Liver (tissue), 9 donors: ENCODE measurements around the gene IGDCC3. TPM values are rescaled to one million over a fixed set of nuclear protein-coding genes. Genes with fewer than 3 reads are reported as not detected.
A peak's percentile ranks its signal among the peaks of the same experiment; 100 is the strongest.

ENCODE experiments used
- DNase-seq: peaks from one replicate; pipeline ENCODE4 v3.0.0-alpha.2; 2017; ENCODE audit warnings: low spot score
- H3K27ac ChIP-seq, 2 donors: one replicate each; pipeline ENCODE4 v1.7.0; 2013; ENCODE audit warnings: inconsistent platforms in 2 of 2, low read length in 2 of 2, control low read depth in 1 of 2, low read depth in 1 of 2, mild to moderate bottlenecking in 1 of 2
- H3K27me3 ChIP-seq, 4 donors: one replicate each; pipeline versions ENCODE4 v1.6.1 to v1.7.0; 2013; ENCODE audit warnings: low read length in 3 of 4, inconsistent platforms in 1 of 4, mild to moderate bottlenecking in 1 of 4, moderate library complexity in 1 of 4; ENCODE audit not compliant: control insufficient read depth in 4 of 4, insufficient read depth in 4 of 4
- H3K36me3 ChIP-seq, 4 donors: one replicate each; pipeline versions ENCODE4 v1.6.1 to v1.7.0; 2013; ENCODE audit warnings: low read length in 3 of 4, mild to moderate bottlenecking in 3 of 4, low read depth in 1 of 4, moderate library complexity in 1 of 4; ENCODE audit not compliant: control insufficient read depth in 4 of 4, insufficient read depth in 3 of 4
- H3K4me1 ChIP-seq, 4 donors: one replicate each; pipeline versions ENCODE4 v1.6.1 to v1.7.0; 2013; ENCODE audit warnings: low read length in 3 of 4, mild to moderate bottlenecking in 3 of 4, moderate library complexity in 1 of 4; ENCODE audit not compliant: control insufficient read depth in 4 of 4, insufficient read depth in 4 of 4
- H3K4me3 ChIP-seq, 3 donors: one replicate each; pipeline versions ENCODE4 v1.6.1 to v1.7.0; 2013; ENCODE audit warnings: low read length in 3 of 3, control low read depth in 1 of 3, low read depth in 1 of 3, mild to moderate bottlenecking in 1 of 3
- H3K9ac ChIP-seq, 2 donors: one replicate each; pipeline ENCODE4 v1.7.0; 2013; ENCODE audit warnings: low read length in 2 of 2, mild to moderate bottlenecking in 2 of 2, moderate library complexity in 2 of 2, control low read depth in 1 of 2, low read depth in 1 of 2
- H3K9me3 ChIP-seq, 4 donors: one replicate each; pipeline versions ENCODE4 v1.6.1 to v1.7.0; 2013; ENCODE audit warnings: low read length in 3 of 4; ENCODE audit not compliant: control insufficient read depth in 4 of 4
- EGR1 ChIP-seq, 2 donors: IDR thresholded peaks; 2 replicates each; pipeline ENCODE4 v1.6.1; 2016 to 2018; ENCODE audit warnings: antibody characterized with exemption in 2 of 2, low read depth in 2 of 2
- FOXA1 ChIP-seq: IDR thresholded peaks from 2 replicates; pipeline ENCODE4 v1.6.1; 2016; ENCODE audit warnings: antibody characterized with exemption
- FOXA2 ChIP-seq: IDR thresholded peaks from 2 replicates; pipeline ENCODE4 v1.6.1; 2016; ENCODE audit warnings: antibody characterized with exemption
- GABPA ChIP-seq, 2 donors: IDR thresholded peaks in 1 of 2; conservative IDR thresholded peaks in 1 of 2; 2 replicates each; pipeline ENCODE4 v1.6.1; 2016; ENCODE audit warnings: antibody characterized with exemption in 2 of 2, mild to moderate bottlenecking in 1 of 2, moderate library complexity in 1 of 2
- JUND ChIP-seq, 2 donors: IDR thresholded peaks; 2 replicates each; pipeline ENCODE4 v1.6.1; 2016; ENCODE audit warnings: antibody characterized with exemption in 2 of 2
- NR2F2 ChIP-seq: IDR thresholded peaks from 2 replicates; pipeline ENCODE4 v1.6.1; 2016; ENCODE audit warnings: antibody characterized with exemption
- REST ChIP-seq: IDR thresholded peaks from 2 replicates; pipeline ENCODE4 v1.6.1; 2016; ENCODE audit warnings: antibody characterized with exemption, mild to moderate bottlenecking
- TAF1 ChIP-seq: conservative IDR thresholded peaks from 2 replicates; pipeline ENCODE4 v1.6.1; 2016; ENCODE audit warnings: antibody characterized with exemption, mild to moderate bottlenecking
- YY1 ChIP-seq: IDR thresholded peaks from 2 replicates; pipeline ENCODE4 v1.6.1; 2016; ENCODE audit warnings: antibody characterized with exemption, mild to moderate bottlenecking
- ZBTB33 ChIP-seq: IDR thresholded peaks from 2 replicates; pipeline ENCODE4 v1.6.1; 2016; ENCODE audit warnings: antibody characterized with exemption
- WGBS: extraction: QIAGEN DNeasy Blood & Tissue Kit; methylation state at CpG from one replicate; pipeline ENCODE4 v1.1.7; 2013; 5-methylcytosine and 5-hydroxymethylcytosine counted together
- polyA plus RNA-seq, 2 donors: library from polyadenylated mRNA; stranded (reverse) in 1 of 2; unstranded in 1 of 2; fragments of 200-250 nt in 1 of 2; fragments of >200 nt in 1 of 2; fragmentation: Nextera tagmentation in 1 of 2; extraction: Ambion mirVana in 1 of 2; gene quantifications; one replicate each; pipeline versions ENCODE4 v1.2.1 to v1.2.3, GENCODE V29; 2013 to 2015
- total RNA-seq, 2 donors: library from RNA; depleted of rRNA; stranded (reverse); fragments of >200 nt; gene quantifications; one replicate each; pipeline ENCODE4 v1.2.3, GENCODE V29; 2014
- TF ChIP-seq, protein P1 (sequence below): fragments of 150-350 bp; IDR thresholded peaks from 2 replicates; pipeline ENCODE4 v1.5.1; 2017; ENCODE audit warnings: improper control_type of control experiment, low read depth, low read length; ENCODE audit not compliant: missing input control
- TF ChIP-seq, protein P2 (sequence below): IDR thresholded peaks from 2 replicates; pipeline ENCODE4 v1.6.1; 2016; ENCODE audit warnings: antibody characterized with exemption
- donor health status: healthy.
- donor health status: healthy.
- donor health status: healthy.
- donor health status: healthy.
- donor health status: healthy.

The IGDCC3 gene
- total and polyA plus RNA-seq, 4 donors: 1.5 TPM; not detected in 3

- TF ChIP-seq ZBTB33: no peak
- TF ChIP-seq FOXA1: no peak
Observed at GRCh38 chr15:65360506-65360905, 17.3 kb downstream of the IGDCC3 start (continued).

GRCh38 chr15:65355988-65356353 is 21.8 kb downstream of the IGDCC3 start:
- no peaks in the 10 kb centered on the region for H3K9me3 ChIP-seq
- TF ChIP-seq, protein P1, sequence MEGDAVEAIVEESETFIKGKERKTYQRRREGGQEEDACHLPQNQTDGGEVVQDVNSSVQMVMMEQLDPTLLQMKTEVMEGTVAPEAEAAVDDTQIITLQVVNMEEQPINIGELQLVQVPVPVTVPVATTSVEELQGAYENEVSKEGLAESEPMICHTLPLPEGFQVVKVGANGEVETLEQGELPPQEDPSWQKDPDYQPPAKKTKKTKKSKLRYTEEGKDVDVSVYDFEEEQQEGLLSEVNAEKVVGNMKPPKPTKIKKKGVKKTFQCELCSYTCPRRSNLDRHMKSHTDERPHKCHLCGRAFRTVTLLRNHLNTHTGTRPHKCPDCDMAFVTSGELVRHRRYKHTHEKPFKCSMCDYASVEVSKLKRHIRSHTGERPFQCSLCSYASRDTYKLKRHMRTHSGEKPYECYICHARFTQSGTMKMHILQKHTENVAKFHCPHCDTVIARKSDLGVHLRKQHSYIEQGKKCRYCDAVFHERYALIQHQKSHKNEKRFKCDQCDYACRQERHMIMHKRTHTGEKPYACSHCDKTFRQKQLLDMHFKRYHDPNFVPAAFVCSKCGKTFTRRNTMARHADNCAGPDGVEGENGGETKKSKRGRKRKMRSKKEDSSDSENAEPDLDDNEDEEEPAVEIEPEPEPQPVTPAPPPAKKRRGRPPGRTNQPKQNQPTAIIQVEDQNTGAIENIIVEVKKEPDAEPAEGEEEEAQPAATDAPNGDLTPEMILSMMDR: no peak
- TF ChIP-seq FOXA2 (no peak), GABPA (IDR thresholded peaks at IDR 0.05 in 1 of 2, conservative IDR thresholded peaks at IDR 0.05 in 1 of 2) (no peak)
- peaks cover 4 to 9% (median 4%) of the 10 kb centered on the region in 4 donors for H3K4me1 ChIP-seq
- no peak overlapping the region for H3K9ac ChIP-seq
- no peak for DNase-seq
- H3K36me3 ChIP-seq: no peaks in the 10 kb centered on the region
- peak overlapping the region in 1 of 3 donors; percentile 47 for H3K4me3 ChIP-seq
- H3K27ac ChIP-seq: no peak overlapping the region
- 22% methylated on average over 17 of the region's 17 CpGs for WGBS
- H3K27me3 ChIP-seq: peaks cover 0 to 17% (median 4%) of the 10 kb centered on the region in 4 donors

DNA sequence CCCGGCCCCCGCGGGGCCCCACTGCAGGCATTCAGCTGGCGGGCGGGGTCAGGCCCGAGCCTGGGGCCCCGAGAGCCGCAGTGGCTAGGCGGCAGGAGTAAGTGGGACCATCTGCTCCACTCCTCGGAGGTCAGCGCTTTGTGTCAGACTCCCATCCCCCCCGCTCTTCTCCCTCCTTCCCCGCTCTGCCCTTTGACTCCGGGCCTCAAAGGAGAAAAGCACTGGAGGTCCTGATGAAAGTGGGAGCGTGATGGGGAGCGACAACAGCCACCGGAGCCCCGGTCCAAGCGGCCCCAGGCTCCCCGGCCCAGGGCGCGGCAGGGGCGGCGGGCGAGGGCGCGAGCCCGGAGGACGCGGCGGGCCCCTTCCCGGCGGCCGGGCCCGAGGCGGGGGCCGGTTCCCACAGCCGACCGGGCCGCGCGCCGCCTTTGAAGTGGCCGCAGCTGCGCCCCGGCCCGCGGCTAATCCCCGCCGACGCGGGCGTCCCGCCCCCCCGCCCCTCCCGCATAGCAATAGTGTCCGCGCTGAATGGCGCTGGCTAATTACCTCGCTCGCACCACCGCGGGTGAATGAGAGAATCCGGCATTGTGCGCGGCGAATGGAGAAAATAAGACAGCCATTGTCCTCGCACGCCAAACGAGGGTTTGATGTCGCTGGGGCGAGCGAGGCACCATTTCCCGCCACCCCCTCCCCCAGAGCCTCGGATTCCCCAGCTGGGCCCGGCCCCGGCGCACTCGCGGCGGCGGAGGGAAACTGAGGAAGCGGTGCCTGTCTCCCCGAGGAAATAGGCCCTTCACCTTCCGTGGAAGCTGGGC is 22.4 kb downstream of the IGDCC3 start:
- H3K9me3 ChIP-seq: no peaks in the 10 kb centered on the region
- no peaks in the 10 kb centered on the region for H3K36me3 ChIP-seq
- H3K4me3 ChIP-seq: peak overlapping the region in 1 of 3 donors; percentile 47
- 7% methylated on average over 85 of the region's 85 CpGs for WGBS
- peaks cover 4 to 9% (median 4%) of the 10 kb centered on the region in 4 donors for H3K4me1 ChIP-seq
- H3K27ac ChIP-seq: no peak overlapping the region
- no peak overlapping the region for H3K9ac ChIP-seq
- H3K27me3 ChIP-seq: peaks cover 0 to 17% (median 4%) of the 10 kb centered on the region in 4 donors
- no peak for DNase-seq
- TF ChIP-seq YY1: no peak
- no peak for TF ChIP-seq REST
- TF ChIP-seq GABPA (IDR thresholded peaks at IDR 0.05 in 1 of 2, conservative IDR thresholded peaks at IDR 0.05 in 1 of 2): no peak
- no peak for TF ChIP-seq JUND (IDR thresholded peaks at IDR 0.05)
- TF ChIP-seq, protein P1: no peak
- no peak for TF ChIP-seq NR2F2
- TF ChIP-seq TAF1: no peak
- no peak for TF ChIP-seq EGR1 (IDR thresholded peaks at IDR 0.05; ENCODE audit: low read depth in 2 of 2)
- TF ChIP-seq, protein P2, sequence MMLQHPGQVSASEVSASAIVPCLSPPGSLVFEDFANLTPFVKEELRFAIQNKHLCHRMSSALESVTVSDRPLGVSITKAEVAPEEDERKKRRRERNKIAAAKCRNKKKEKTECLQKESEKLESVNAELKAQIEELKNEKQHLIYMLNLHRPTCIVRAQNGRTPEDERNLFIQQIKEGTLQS: no peak
- no peak for TF ChIP-seq FOXA2
- TF ChIP-seq ZBTB33: no peak
- TF ChIP-seq FOXA1: no peak
